Hematopoietic multipotent progenitor cell treated with erythropoietin and hydrocortisone succinate and interleukin-3 and kit ligand, for 15 days (in vitro differentiated cells): ENCODE results near the gene IL1RAPL1.

Source experiments
- DNase-seq: peaks from one replicate; pipeline ENCODE4 v3.0.0-alpha.2; 2015; ENCODE audit warnings: low spot score

The IL1RAPL1 gene

GRCh38 chrX:29432534-29432933 is 845.3 kb downstream of the IL1RAPL1 start:
- no peak for DNase-seq

- DNase-seq, result no peak
Measured at GRCh38 chrX:29434939-29435338, 847.7 kb downstream of the IL1RAPL1 start.

- no peak for DNase-seq
Measured at GRCh38 chrX:29435396-29435795, 848.1 kb downstream of the IL1RAPL1 start.

GRCh38 chrX:29447867-29448266 is 860.6 kb downstream of the IL1RAPL1 start:
- DNase-seq, result no peak

GRCh38 chrX:29453333-29453732 is 866.1 kb downstream of the IL1RAPL1 start:
- no peak for DNase-seq

GRCh38 chrX:29455702-29456101 is 868.5 kb downstream of the IL1RAPL1 start:
- no peak for DNase-seq

- no peak for DNase-seq
Measured at GRCh38 chrX:29461039-29461438, 873.8 kb downstream of the IL1RAPL1 start.

GRCh38 chrX:29466456-29466855 is 879.2 kb downstream of the IL1RAPL1 start:
- DNase-seq, result no peak

GRCh38 chrX:29468911-29469494 is 881.8 kb downstream of the IL1RAPL1 start:
- no peak for DNase-seq

GRCh38 chrX:29470030-29470429 is 882.8 kb downstream of the IL1RAPL1 start:
- DNase-seq, result no peak

- no peak for DNase-seq
Measured at GRCh38 chrX:29471829-29472228, 884.6 kb downstream of the IL1RAPL1 start.

GRCh38 chrX:29477878-29478277 is 890.6 kb downstream of the IL1RAPL1 start:
- DNase-seq, result no peak

GRCh38 chrX:29478336-29479069 is 891.3 kb downstream of the IL1RAPL1 start:
- no peak for DNase-seq

GRCh38 chrX:29487214-29487613 is 900.0 kb downstream of the IL1RAPL1 start:
- DNase-seq, result no peak

GRCh38 chrX:29487714-29488113 is 900.5 kb downstream of the IL1RAPL1 start:
- no peak for DNase-seq

- DNase-seq, result no peak
Measured at GRCh38 chrX:29488919-29489318, 901.7 kb downstream of the IL1RAPL1 start.

- DNase-seq, result no peak
Measured at GRCh38 chrX:29490606-29491005, 903.4 kb downstream of the IL1RAPL1 start.

GRCh38 chrX:29491659-29492058 is 904.4 kb downstream of the IL1RAPL1 start:
- DNase-seq, result no peak

- DNase-seq, result no peak
Measured at GRCh38 chrX:29496636-29497180, 909.5 kb downstream of the IL1RAPL1 start.

- no peak for DNase-seq
Measured at GRCh38 chrX:29506729-29507128, 919.5 kb downstream of the IL1RAPL1 start.

GRCh38 chrX:29518100-29518499 is 930.9 kb downstream of the IL1RAPL1 start:
- DNase-seq, result no peak

- no peak for DNase-seq
Measured at GRCh38 chrX:29528281-29528680, 941.0 kb downstream of the IL1RAPL1 start.

- no peak for DNase-seq
Measured at GRCh38 chrX:29530501-29530900, 943.3 kb downstream of the IL1RAPL1 start.

GRCh38 chrX:29531336-29531735 is 944.1 kb downstream of the IL1RAPL1 start:
- DNase-seq, result no peak
